IPS DF 6.9 (cell line): Measurements from ENCODE around the gene OR5AP2.
"Not testable (repeated sequence)": the region's sequence is repeated elsewhere in the genome, so short reads cannot be mapped to it uniquely, and the experiment has no call there.

Experiments used
- DNase-seq: peaks from one replicate; pipeline ENCODE4 v3.0.0-alpha.2; 2013; ENCODE audit warnings: low read depth, low spot score
- H3K27ac ChIP-seq: one replicate; pipeline ENCODE4 v1.5.1; 2013; ENCODE audit warnings: low read length, control low read depth
- H3K27me3 ChIP-seq: 2 replicates; pipeline ENCODE4 v1.6.1; 2013; ENCODE audit warnings: mild to moderate bottlenecking, low read length; ENCODE audit not compliant: control insufficient read depth, insufficient read depth
- H3K36me3 ChIP-seq: 2 replicates; pipeline ENCODE4 v1.6.1; 2013; ENCODE audit warnings: low read length; ENCODE audit not compliant: control insufficient read depth, insufficient read depth
- H3K4me1 ChIP-seq: 2 replicates; pipeline ENCODE4 v1.6.1; 2013; ENCODE audit warnings: low read length; ENCODE audit not compliant: control insufficient read depth, insufficient read depth
- H3K4me3 ChIP-seq: 2 replicates; pipeline ENCODE4 v1.5.1; 2013; ENCODE audit warnings: mild to moderate bottlenecking, low read length
- H3K9me3 ChIP-seq: 2 replicates; pipeline ENCODE4 v1.6.1; 2013; ENCODE audit warnings: low read length, inconsistent platforms; ENCODE audit not compliant: control insufficient read depth, insufficient read depth
- WGBS: extraction: QIAGEN DNeasy Blood & Tissue Kit; methylation state at CpG from one replicate; pipeline ENCODE4 v1.1.7; 2013; ENCODE audit warnings: mixed read lengths, missing lambda C conversion rate; ENCODE audit not compliant: insufficient read length, insufficient coverage; 5-methylcytosine and 5-hydroxymethylcytosine counted together

Gene OR5AP2

GRCh38 chr11:56611174-56611573, 31.1 kb downstream of the OR5AP2 start:
- H3K36me3 ChIP-seq: no peaks in the 10 kb centered on the region
- no peak overlapping the region for H3K4me3 ChIP-seq
- no CpG with 5 or more reads among the region's 1 CpG for WGBS
- no peaks in the 10 kb centered on the region for H3K4me1 ChIP-seq
- no peak overlapping the region for H3K27ac ChIP-seq
- H3K27me3 ChIP-seq: no peaks in the 10 kb centered on the region
- no peaks in the 10 kb centered on the region for H3K9me3 ChIP-seq
- no peak for DNase-seq

- H3K9me3 ChIP-seq, DNase-seq, H3K36me3 ChIP-seq, H3K4me1 ChIP-seq, H3K27ac ChIP-seq, H3K4me3 ChIP-seq, H3K27me3 ChIP-seq: not testable (repeated sequence)
- whole genome bisulfite sequencing: no CpG with 5 or more reads among the region's 20 CpGs
Observed at GRCh38 chr11:56592088-56592717, 50.0 kb downstream of the OR5AP2 start.
